MM.1S (cell line): ENCODE results near the gene A3GALT2.
"Not testable (repeated sequence)": the region's sequence is repeated elsewhere in the genome, so short reads cannot be mapped to it uniquely, and the experiment has no call there.

ENCODE experiments used
- DNase-seq: peaks from one replicate; pipeline ENCODE4 v3.0.0-alpha.2; 2015
- H2AFZ ChIP-seq: fragments of 300-600 bp; sonication (generic); 2 replicates; pipeline ENCODE4 v1.6.0; 2016; ENCODE audit warnings: antibody characterized with exemption, low read length
- H3F3A ChIP-seq: fragments of 300-600 bp; sonication (generic); 2 replicates; pipeline ENCODE4 v1.6.1; 2016; ENCODE audit warnings: mild to moderate bottlenecking, antibody characterized with exemption, low read length, moderate library complexity, mixed read lengths; ENCODE audit not compliant: insufficient read depth
- H3K27ac ChIP-seq: fragments of 300-600 bp; sonication (generic); 2 replicates; pipeline ENCODE4 v1.5.1; 2016; ENCODE audit warnings: mild to moderate bottlenecking, low read length
- H3K27me3 ChIP-seq: fragments of 300-600 bp; sonication (generic); replicated peaks from 2 replicates; pipeline ENCODE4 v1.6.0; 2016; ENCODE audit warnings: low read length; ENCODE audit not compliant: insufficient read depth
- H3K36me3 ChIP-seq: fragments of 300-600 bp; sonication (generic); replicated peaks from 2 replicates; pipeline ENCODE4 v1.6.1; 2016; ENCODE audit warnings: mild to moderate bottlenecking, low read length, mixed read lengths; ENCODE audit not compliant: insufficient read depth
- H3K4me1 ChIP-seq: fragments of 300-600 bp; sonication (generic); 2 replicates; pipeline ENCODE4 v1.6.1; 2016; ENCODE audit warnings: low read length, mixed read lengths
- H3K4me2 ChIP-seq: fragments of 300-600 bp; sonication (generic); 2 replicates; pipeline ENCODE4 v1.6.0; 2016; ENCODE audit warnings: low read depth, low read length
- H3K4me3 ChIP-seq: fragments of 300-600 bp; sonication (generic); 2 replicates; pipeline ENCODE4 v1.5.1; 2016; ENCODE audit warnings: low read length, mixed read lengths
- H3K79me2 ChIP-seq: fragments of 300-600 bp; sonication (generic); 2 replicates; pipeline ENCODE4 v1.6.1; 2016; ENCODE audit warnings: mixed run types, low read length, mixed read lengths
- H3K9ac ChIP-seq: fragments of 300-600 bp; sonication (generic); 2 replicates; pipeline ENCODE4 v1.6.1; 2016; ENCODE audit warnings: low read length, mixed read lengths
- H3K9me2 ChIP-seq: fragments of 300-600 bp; sonication (generic); replicated peaks from 2 replicates; pipeline ENCODE4 v1.6.1; 2016; ENCODE audit warnings: mild to moderate bottlenecking, low read length, mixed read lengths; ENCODE audit not compliant: insufficient read depth
- H3K9me3 ChIP-seq: fragments of 300-600 bp; sonication (generic); replicated peaks from 2 replicates; pipeline ENCODE4 v1.6.1; 2016; ENCODE audit warnings: mild to moderate bottlenecking, low read length, mixed read lengths; ENCODE audit not compliant: insufficient read depth
- H4K20me1 ChIP-seq: fragments of 300-600 bp; sonication (generic); 2 replicates; pipeline ENCODE4 v1.6.1; 2016; ENCODE audit warnings: mild to moderate bottlenecking, low read length, moderate library complexity, mixed read lengths; ENCODE audit not compliant: insufficient read depth
- EZH2 ChIP-seq: fragments of 300-600 bp; sonication (generic); optimal IDR thresholded peaks from 2 replicates; pipeline ENCODE3; 2017; ENCODE audit warnings: low read depth, mild to moderate bottlenecking, antibody characterized with exemption, low read length, mixed read lengths
- EZH2phosphoT487 ChIP-seq: fragments of 300-600 bp; sonication (generic); IDR thresholded peaks from 2 replicates; pipeline ENCODE4 v1.6.1; 2018; ENCODE audit warnings: antibody characterized with exemption, low read length
- TF ChIP-seq, protein P1 (sequence below): fragments of 300-600 bp; sonication (generic); IDR thresholded peaks from 2 replicates; pipeline ENCODE4 v1.5.1; 2016; ENCODE audit warnings: antibody characterized with exemption, low read length, mixed read lengths

The A3GALT2 gene

DNA sequence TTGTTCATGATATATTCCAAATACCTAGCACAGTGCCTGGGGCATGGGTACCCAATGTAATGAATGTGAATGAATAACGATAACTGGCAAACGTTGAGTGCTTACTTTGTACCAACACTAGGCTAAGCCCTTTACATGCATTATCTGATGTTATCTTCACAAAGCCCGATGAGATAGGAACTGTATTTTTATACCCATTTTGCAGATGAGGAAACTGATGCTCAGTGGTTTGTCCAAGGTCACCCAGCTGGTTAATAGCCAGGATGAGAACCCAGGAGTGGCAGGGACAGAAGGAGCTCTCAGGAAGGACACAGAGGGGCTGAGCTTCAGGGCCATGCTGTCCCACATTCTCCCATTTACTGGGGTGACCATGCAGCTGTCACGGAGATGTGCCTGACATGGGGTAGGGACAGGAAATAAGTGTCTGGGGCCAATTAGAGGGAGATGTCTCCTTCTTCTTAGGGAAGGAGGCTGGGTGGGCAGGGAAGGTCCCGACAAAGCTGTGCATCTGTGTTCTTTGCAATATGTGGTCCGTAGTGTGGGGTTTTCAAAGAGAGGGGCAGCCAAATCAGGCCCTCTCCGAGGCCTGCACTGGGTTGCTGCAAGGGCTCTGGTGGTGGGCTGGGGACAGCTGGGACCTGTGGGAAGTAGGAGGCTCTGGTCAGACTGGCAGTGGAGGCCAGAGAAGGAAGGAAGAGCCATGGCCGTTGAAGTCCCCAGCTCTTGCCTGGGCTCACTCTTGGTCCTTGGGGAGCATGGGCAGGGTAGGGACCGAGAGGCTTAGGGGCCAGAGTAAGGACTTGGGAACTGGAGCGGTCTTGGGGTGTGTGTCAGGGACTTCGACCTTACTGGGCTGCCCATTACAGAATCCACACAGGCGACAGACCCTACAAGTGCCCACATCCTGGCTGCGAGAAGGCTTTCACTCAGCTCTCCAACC, 26.6 kb downstream of the A3GALT2 start:
- Histone ChIP-seq H4K20me1 (no peaks in the 10 kb centered on the region), H3K9ac (no peak overlapping the region), H3K9me2 (no peaks in the 10 kb centered on the region), H3K4me1 (no peaks in the 10 kb centered on the region), H3K4me3 (no peak overlapping the region), H3K9me3 (no peaks in the 10 kb centered on the region), H2AFZ (no peak overlapping the region), H3F3A (no peaks in the 10 kb centered on the region), H3K27me3 (no peaks in the 10 kb centered on the region), H3K79me2 (no peaks in the 10 kb centered on the region), H3K27ac (no peak overlapping the region), H3K36me3 (no peaks in the 10 kb centered on the region), H3K4me2 (no peak overlapping the region)
- TF ChIP-seq EZH2 (no peak), EZH2phosphoT487 (no peak)
- TF ChIP-seq, protein P1, sequence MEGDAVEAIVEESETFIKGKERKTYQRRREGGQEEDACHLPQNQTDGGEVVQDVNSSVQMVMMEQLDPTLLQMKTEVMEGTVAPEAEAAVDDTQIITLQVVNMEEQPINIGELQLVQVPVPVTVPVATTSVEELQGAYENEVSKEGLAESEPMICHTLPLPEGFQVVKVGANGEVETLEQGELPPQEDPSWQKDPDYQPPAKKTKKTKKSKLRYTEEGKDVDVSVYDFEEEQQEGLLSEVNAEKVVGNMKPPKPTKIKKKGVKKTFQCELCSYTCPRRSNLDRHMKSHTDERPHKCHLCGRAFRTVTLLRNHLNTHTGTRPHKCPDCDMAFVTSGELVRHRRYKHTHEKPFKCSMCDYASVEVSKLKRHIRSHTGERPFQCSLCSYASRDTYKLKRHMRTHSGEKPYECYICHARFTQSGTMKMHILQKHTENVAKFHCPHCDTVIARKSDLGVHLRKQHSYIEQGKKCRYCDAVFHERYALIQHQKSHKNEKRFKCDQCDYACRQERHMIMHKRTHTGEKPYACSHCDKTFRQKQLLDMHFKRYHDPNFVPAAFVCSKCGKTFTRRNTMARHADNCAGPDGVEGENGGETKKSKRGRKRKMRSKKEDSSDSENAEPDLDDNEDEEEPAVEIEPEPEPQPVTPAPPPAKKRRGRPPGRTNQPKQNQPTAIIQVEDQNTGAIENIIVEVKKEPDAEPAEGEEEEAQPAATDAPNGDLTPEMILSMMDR = no peak
- DNase-seq = no peak

GRCh38 chr1:33292726-33293340, 28.1 kb downstream of the A3GALT2 start:
- Histone ChIP-seq H3K27me3 (no peaks in the 10 kb centered on the region), H3K9ac (no peak overlapping the region), H3K9me2 (no peaks in the 10 kb centered on the region), H3K4me1 (no peaks in the 10 kb centered on the region), H2AFZ (no peak overlapping the region), H3K4me2 (no peak overlapping the region), H3K79me2 (no peaks in the 10 kb centered on the region), H3K36me3 (no peaks in the 10 kb centered on the region), H3F3A (no peaks in the 10 kb centered on the region), H3K27ac (no peak overlapping the region), H4K20me1 (no peaks in the 10 kb centered on the region), H3K9me3 (no peaks in the 10 kb centered on the region), H3K4me3 (no peak overlapping the region)
- no peak for TF ChIP-seq EZH2
- no peak for TF ChIP-seq EZH2phosphoT487
- TF ChIP-seq, protein P1 = no peak
- DNase-seq = no peak

- H3K36me3 ChIP-seq, H3K79me2 ChIP-seq, H3K4me1 ChIP-seq, H3K27ac ChIP-seq, H2AFZ ChIP-seq, H3K9ac ChIP-seq, H3K27me3 ChIP-seq, H3K4me2 ChIP-seq, H3K4me3 ChIP-seq, H4K20me1 ChIP-seq, DNase-seq, H3K9me3 ChIP-seq, H3K9me2 ChIP-seq, H3F3A ChIP-seq: not testable (repeated sequence)
Measured at GRCh38 chr1:33290615-33291014, 30.3 kb downstream of the A3GALT2 start.

DNA sequence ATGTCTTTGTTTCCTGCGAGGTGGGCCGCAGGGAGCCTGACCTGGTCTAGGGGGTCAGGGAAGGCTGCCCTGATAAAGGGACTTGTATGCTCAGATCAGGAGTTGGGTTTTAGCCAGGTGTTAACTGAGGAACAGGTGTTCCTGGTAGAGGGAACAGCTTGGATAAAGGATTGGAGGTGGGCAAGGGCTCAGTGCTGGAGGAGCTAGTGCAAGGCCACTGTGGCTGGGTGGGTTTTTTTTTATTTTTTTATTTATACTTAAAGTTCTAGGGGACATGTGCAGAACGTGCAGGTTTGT, 31.1 kb downstream of the A3GALT2 start:
- no peaks in the 10 kb centered on the region for H3K36me3 ChIP-seq
- no peaks in the 10 kb centered on the region for H3K27me3 ChIP-seq
- no peak overlapping the region for H3K4me3 ChIP-seq
- H3K79me2 ChIP-seq = no peaks in the 10 kb centered on the region
- H2AFZ ChIP-seq = no peak overlapping the region
- H3K4me1 ChIP-seq = no peaks in the 10 kb centered on the region
- DNase-seq = no peak
- H3K27ac ChIP-seq = no peak overlapping the region
- no peak overlapping the region for H3K9ac ChIP-seq
- no peaks in the 10 kb centered on the region for H3F3A ChIP-seq
- TF ChIP-seq, protein P1 = no peak
- TF ChIP-seq EZH2phosphoT487 = no peak
- no peak for TF ChIP-seq EZH2
- H4K20me1 ChIP-seq = no peaks in the 10 kb centered on the region
- no peak overlapping the region for H3K4me2 ChIP-seq
- H3K9me3 ChIP-seq = no peaks in the 10 kb centered on the region
- no peaks in the 10 kb centered on the region for H3K9me2 ChIP-seq
